Activated CD8-positive, alpha-beta memory T cell treated with anti-CD3 and anti-CD28 coated beads, Interleukin-2, amount 50 U/mL, for 4 hours (primary cell): Measurements from ENCODE around the gene BRSK2.
"Not testable (repeated sequence)": the region's sequence is repeated elsewhere in the genome, so short reads cannot be mapped to it uniquely, and the experiment has no call there.

ENCODE experiments used
- DNase-seq: peaks from one replicate; pipeline ENCODE4 v3.0.0-alpha.2; 2020

BRSK2 gene

DNA sequence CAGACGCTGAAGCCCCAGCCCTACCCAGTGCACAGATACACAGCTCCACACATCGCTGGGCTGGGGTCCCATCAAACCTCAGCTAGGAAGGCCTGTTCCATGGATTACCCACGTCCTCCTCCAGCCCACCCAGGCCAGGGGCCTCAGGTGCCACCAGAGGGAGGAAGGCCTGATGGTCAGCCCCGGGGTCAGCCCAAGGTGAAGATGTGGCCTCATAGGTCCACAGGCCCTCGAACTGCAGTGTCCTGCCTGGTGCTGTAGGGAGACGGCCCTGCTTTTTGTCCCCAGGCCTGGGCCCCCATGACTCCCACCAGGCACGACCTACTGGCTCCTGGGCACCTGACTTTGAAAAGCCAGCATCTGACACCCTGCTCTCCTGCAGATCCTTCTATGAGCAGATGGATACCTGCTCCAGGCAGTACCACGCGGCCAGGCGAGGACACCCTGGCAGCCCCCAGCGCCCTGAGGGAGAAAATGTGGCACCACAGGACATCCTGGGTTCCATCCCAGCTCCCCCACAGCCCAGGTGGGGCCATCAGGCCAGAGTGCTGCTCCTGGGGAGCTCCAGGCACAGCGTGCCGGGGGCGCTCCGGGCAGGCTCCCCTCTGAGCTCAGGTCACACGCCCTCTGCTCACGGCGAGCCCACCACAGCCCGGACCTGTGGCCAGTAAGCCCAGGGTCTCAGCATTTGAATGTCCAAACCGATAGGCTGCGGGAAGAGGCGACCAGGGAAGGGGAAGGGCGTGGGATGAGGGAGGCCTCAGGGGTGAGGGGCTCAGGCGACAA is 112.6 kb downstream of the BRSK2 start:
- no peak for DNase-seq

DNA sequence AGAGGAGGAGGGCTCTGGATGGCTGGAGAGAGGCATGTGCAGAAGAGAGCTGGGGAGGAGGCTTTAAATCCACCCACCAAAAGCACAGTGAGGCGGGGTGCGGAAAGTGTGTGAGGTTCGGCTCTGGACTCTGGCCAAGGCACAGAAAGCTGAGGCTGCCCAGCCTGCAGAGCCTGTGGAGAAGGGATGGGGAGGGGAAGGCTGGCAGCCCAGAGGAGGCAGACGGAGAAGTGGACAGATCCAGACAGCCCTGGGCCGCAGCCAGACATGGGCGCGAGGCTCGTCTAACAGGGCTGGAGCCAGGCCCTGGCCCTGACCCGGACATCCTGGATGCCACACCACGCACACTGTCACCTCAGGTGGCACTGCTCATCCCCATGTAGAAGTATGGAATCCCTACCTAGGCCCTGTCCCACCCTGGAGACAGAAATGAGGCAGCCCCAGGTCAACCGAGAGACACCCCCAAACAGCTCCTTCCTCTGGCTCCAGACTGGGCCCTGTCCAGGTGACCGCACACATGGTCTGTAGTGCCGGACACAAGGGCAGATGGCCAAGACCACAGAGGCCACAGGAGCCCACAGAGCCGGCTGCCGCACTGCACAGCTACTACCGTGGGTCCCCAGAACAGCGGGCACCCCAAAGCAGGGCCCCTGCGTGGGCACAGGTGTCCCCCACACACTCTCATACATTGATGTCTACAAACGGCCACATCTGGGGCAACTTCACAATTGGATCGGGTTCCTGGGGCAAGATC is 113.4 kb downstream of the BRSK2 start:
- DNase-seq = no peak

DNA sequence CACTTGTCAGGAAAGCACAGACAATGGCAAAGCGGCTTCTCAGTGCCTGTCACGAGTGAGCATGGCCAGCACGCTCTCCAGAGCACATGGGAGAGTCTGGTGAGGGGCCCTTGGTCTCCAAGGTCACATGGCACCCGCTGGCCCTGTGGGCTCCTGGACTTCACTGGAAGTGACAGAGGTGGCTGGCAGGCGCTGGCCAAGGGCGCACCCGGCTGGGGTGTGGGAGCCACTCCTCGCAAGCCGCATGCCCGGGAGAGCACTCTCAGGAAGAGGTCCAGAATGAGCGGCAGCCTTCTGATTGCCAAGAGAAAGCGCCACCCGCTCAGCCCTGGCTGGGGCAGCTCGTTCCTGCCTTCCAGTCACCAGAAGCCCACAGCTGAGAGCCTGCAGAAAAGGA is 114.0 kb downstream of the BRSK2 start:
- DNase-seq = no peak

DNA sequence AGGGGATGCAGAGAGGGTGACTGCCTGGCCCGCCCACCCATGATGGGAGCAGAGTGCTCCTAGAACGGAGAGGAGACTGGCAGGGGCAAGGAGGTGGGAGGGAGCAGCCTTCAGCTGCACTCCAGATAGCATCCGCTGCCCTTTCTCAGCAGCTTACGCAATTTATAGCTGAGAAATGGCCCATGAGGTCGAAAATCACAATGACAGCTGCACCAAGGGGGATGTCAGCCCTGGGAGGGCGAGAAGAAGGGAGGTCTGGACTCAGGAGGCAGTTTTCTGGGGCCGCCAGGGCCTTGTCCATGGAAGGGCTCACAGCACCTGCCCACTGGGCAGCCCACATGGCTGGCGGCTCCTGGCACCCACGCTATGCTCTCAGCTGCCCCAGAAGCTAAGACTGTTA is 114.4 kb downstream of the BRSK2 start:
- DNase-seq = no peak

DNA sequence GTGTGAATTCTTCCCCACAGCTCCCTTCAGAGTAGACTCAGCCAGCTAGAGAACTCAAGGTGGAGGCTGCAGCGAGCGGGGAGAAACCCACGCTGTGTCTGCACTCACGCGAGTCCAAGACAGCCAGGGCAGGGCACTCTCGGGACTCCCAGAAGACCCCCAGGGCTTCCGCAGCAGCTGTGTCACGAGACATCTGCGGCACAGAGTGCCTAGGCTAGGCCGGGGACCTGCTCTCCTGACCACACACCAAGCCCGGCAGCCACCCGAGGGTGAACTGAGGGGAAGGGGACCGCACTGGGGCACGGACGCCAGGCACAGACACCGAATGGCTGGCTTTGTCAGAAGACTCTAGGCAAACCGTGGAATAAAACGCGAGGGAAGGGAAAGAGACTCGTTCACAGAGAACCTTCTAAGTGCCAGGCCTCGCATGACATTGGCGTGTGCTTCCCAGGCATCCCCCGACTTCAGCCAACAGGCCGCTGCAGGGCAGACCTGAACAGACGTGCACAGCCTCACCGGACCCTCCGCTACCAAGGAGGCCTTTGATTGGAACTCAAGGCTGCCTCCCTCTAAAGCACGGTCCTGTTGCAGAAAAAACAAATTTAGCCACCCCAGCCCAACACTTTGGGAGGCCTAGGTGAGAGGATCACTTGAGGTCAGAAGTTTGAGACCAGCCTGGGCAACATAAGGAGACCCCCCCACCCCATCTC is 115.0 kb downstream of the BRSK2 start:
- no peak for DNase-seq

DNA sequence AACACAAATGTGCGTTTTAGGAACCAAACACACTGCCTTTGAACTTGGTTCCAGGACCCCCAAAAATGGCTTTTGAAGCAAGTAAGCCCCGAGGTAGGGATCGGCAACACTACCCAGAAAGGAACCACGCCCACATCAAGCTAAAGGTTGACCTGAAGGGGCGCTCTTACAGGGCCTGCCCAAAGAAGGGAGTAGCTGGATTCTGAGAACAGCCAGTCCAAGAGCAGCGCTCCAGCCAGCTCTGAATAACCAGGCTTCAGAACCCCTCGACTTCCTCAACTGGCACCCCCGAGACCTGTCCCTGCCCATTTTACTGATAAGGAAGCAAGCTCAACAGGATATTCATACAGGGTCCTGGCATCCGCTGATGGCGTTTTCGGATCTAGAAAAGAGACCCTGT is 115.7 kb downstream of the BRSK2 start:
- DNase-seq = no peak

DNA sequence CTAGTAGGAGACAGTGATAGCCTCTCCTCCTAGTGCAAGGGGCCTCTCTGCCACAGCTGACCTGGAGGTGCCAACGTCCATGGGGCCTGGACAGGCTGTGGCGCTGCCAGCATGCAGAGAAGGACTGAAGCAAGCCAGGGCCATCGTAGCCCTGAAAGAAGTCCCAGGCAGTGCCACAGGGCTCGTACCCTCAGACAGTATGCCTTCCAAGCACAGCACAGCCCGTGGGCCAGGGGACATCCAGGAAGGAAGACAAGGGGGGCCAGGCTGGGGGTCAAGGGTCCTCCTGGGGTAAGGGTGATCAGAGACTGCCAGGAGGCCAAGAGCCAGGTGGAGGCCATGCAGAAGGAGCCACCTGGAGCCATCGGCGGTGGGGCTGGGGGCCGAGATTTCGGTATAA is 117.2 kb downstream of the BRSK2 start:
- no peak for DNase-seq

DNA sequence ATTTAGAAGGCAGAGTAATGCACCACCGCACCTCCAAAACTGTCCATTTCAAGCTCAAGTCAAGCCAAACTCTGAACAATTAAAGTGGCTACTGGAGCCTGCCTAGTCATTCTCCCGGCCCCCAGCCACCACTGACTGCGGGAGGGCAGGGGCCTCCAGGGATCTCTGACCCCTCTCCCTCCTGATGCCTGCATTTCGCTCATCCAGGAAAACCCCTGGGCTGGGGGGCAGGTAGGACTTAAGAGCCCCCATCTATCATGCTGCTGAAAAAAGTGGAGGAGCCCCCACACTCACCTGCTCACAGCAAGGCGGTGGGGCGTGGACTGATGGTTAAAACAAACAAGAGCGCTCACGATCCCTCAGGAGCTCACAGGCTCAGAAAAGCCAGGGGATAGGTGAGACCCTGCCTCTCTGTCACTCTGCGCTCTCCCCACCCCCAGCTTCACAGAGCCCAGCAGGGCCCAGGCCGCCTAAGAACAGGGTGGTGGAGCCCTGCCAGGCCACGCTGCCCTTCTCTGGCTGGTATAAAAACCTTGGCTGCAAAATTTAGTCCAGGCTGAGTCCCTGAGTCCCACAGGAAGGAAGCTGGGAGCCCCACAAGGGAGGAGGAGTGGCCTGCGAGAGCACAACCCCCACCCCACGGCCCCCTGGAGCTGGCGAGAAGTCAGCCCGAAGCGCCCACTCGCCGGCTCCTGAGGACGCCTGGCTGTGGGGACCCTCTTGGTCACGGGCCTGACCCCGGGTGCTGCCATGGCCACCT is 117.8 kb downstream of the BRSK2 start:
- no peak for DNase-seq

DNA sequence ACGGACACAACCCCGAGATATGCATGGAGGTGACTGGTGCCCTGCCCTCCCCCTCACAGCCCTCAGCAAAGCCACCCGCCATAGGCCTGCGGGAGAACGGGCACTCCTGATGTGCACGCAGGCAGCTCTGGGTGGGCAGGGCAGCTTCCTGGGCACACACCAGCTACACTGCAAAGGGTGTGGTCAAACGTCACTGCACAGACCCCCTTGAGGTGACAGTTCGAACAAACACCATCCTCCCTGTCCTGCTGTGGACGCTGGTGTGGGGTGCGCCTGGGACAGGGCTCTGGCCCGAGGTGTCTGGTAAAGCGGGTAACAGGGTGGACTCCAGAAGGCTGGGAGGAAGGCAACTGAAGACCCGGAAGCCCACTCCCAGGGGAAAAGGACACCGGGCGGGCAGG is 118.8 kb downstream of the BRSK2 start:
- DNase-seq = no peak

DNA sequence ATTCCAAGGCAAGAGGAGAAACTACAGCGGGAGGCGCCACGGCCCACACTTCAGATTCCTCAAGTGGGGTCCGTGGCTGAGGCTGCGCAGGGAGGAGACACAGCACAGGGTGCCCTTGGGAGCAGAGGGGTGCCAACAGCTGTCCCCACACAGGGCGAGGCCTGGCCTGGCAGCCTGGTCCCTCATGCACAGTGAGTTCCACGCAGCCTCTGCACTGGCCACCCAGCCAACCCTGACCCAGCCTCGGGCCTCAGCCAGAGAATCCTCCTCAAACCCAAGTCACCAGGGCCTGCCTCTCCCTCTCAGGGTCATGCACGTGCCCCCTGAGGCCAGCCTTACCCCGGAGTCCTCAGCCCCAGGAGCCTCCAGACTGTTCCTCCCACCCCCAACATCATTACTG is 119.3 kb downstream of the BRSK2 start:
- DNase-seq = no peak

DNA sequence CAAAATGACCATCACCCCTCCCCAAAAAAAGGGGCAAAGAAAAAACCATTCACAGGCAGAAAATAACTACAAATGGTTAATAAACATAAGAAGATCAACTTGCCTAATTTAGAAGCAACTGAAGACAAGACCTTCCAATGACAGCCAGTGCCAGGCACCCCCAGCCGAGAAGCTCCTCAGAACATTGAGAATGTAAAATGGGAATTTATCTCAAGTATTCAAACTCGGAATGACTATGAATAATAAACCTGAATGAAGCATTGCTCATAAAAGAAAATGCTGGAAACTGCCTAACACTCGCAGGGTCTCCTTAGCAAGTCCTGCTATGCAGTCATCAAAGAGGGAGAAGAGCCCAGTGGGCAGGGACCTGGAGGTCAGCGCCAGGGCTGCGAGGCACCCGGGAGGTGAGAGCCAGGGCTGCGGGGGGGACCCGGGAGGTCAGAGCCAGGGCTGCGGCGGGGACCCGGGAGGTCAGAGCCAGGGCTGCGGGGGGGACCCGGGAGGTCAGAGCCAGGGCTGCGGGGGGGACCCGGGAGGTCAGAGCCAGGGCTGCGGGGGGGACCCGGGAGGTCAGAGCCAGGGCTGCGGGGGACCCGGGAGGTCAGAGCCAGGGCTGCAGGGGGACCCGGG is 120.0 kb downstream of the BRSK2 start:
- no peak for DNase-seq

DNA sequence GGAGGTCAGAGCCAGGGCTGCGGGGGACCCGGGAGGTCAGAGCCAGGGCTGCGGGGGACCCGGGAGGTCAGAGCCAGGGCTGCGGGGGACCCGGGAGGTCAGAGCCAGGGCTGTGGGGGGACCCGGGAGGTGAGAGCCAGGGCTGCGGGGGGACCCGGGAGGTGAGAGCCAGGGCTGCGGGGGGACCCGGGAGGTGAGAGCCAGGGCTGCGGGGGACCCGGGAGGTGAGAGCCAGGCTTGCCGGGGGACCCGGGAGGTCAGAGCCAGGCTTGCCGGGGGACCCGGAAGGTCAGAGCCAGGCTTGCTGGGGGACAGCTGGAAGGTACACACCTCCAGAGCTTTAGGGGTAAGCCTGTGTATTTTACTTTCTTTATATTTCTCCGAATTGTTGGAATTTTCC is 120.6 kb downstream of the BRSK2 start:
- DNase-seq = not testable (repeated sequence)

DNA sequence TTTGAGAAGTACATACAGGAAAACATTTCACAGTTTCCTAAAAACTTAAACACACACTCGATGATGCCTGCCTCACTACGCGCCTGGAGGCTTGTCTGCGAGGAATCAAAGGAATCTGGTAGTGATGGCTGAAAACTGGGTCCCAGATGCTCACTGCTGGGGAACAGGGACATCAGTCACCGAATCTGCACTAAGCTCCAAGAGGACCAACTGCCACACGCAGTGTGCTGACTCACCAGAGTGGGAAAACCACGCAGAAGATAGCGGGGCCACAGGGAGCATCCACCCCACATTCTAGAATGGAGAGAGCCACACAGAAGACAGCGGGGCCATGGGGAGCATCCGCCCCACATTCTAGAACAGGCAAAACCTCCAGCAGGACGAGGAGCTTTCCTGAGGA is 121.2 kb downstream of the BRSK2 start:
- no peak for DNase-seq

DNA sequence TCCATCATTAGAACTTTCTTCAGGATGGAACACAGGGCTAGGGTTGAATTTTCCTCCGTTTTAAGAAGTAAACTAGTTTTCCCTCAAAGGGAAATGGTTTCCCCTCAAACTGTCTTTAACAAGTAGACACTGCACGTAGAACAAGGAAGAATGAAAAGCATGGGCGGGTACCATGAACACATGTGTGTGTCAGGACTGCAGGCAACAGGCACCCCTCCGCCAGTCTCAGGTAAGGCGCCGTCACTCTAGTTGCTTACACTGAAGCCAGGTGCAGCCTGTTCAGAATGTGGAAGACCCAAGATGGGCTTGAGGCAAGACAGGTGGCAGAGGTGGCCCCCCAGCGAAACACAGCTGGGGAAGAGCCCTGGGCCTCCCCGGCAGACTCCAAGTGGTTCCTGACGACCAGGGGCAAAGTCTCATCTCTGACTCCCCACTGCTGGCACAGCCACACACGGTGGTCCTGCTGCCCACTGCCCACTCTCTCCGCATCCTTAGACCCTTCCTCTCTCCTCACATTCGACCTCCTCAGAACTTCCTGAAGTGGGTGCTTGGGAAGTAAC is 122.3 kb downstream of the BRSK2 start:
- DNase-seq = no peak
